HG03139 (cell line): ENCODE results near the gene FILIP1.

ENCODE experiments used
- ATAC-seq: cut with Tn5 transposase; IDR thresholded peaks from one replicate; pipeline ENCODE4 v1.9.1; 2021; ENCODE audit not compliant: unreplicated experiment

The FILIP1 gene

DNA sequence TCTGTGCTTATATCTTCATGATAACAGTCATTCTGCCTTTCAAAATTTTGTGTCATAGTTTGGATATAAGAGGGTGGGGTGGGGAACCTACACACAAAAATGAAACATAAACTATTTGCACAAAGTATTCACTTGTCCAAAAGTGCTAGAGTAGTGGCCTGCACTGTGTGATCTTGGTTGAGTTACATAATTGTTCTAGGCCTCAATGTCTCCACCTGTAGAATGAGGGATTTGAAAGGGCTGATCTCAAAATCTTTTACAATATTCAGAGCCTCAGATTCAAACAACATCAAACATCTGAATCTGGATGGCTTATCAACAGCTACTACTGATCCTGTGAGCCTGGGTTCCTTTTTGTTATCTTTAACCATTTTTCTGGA, 144.7 kb downstream of the FILIP1 start:
- ATAC-seq: no peak

GRCh38 chr6:75347898-75348610, 145.5 kb downstream of the FILIP1 start:
- no peak for ATAC-seq

- ATAC-seq: no peak
Measured at GRCh38 chr6:75345413-75345812, 148.2 kb downstream of the FILIP1 start.

DNA sequence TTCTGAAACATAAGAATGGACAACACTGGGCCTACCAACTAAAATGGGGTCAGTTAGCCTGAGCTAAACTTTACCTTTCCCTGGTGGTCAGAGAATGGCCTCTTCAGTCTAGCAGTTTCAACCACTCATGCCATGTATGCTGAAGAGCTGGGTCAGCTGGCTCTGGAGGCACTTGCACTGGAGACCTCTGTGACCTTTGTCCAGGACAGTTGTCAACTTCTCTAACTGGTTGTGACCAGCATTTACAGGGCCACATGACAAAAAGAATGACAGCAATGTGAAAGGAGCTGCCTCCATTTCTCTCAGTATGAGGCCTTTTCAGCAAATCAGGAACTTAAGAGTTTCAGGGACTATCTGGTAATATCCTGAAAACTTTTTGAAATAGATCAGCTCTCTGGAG, 149.1 kb downstream of the FILIP1 start:
- ATAC-seq: no peak

DNA sequence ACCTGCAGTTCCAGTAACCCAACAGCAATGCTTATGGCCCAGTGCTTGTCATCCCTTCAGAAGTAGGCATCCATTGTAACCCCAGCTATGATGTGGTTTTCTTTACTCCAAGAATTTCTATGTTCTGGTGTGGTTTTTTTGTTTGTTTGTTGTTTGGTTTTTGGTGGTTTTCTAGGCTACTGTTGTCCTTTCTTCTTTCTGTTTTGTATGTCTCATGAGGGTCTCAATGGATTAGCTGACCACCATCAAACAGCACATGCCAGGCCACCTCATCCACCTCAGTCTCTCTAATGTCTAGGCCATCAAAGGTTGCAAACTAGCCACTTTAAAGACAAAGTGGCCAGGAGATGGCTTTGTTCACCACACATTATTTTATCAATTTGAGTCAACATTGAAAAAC, 149.6 kb downstream of the FILIP1 start:
- no peak for ATAC-seq

DNA sequence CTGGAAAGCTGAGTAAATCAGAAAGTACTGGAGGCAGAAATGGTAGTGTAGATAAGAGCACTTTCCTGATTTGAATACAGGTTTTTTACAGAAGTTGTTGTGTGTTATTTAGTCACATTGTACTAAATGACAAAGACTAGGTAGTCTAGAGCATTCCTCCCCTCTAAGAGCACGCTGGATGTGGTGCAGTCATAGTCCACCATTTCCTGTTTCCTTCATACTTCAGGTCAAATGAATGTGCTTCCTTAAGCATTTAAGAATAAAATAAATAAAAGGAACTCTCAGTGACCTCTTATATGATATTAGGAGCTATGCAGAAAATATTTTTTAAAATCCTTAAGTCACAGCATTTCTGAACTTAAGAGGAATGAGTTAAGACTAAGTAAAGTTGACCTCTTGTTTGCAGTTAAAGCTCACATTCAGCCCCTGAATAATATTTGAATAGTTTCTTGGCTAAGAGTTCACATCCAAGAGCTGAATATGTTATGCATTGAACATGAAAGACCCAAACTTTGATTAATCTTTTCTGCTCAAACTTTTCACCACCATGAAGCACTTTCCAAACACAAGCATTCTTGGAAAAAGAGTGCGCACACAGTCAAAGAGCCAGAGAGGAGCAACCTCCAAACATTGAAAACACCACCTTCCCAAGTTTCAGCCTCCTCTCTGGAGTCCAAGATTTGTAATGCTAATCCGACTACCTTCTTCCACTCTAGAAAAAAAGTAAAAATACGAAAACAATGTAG, 155.6 kb downstream of the FILIP1 start:
- ATAC-seq: no peak

- ATAC-seq: no peak
Measured at GRCh38 chr6:75334266-75335040, 159.1 kb downstream of the FILIP1 start.

- no peak for ATAC-seq
Measured at GRCh38 chr6:75333676-75334200, 159.9 kb downstream of the FILIP1 start.

- ATAC-seq: no peak
Measured at GRCh38 chr6:75331151-75331550, 162.4 kb downstream of the FILIP1 start.

GRCh38 chr6:75329703-75330102, 163.9 kb downstream of the FILIP1 start:
- no peak for ATAC-seq

- no peak for ATAC-seq
Measured at GRCh38 chr6:75327807-75328206, 165.8 kb downstream of the FILIP1 start.

DNA sequence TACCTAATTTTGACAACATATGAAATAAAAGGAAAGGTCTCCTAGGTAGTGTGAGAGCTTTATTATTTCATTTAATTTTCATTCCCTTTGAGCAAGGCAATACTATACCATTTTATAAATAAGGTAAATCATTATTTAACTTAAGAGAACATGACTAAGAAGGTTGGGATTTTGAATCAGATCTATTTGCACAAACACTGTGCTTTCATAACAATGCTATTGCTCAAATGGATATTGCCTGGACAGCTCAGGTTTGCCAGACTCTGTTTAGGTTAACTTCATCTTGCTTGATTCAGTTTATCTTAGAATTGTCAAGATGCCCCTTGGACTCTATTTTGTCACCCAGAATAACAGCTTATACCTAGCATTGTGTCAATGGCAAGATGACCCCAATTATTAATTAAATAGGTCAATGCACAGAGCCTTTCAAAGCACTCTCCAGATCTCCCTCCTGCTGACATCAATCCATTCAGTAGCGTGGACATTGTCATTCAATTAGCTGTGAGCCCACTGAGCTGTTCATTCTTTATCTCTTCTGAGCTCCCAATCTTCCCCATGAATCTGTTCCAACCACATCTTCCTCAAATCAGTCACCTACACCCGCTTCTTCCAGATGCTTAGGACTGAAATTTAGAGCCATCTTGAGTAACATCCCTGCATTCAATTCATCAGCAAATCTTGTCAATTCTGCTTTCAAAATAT, 166.9 kb downstream of the FILIP1 start:
- ATAC-seq: no peak

DNA sequence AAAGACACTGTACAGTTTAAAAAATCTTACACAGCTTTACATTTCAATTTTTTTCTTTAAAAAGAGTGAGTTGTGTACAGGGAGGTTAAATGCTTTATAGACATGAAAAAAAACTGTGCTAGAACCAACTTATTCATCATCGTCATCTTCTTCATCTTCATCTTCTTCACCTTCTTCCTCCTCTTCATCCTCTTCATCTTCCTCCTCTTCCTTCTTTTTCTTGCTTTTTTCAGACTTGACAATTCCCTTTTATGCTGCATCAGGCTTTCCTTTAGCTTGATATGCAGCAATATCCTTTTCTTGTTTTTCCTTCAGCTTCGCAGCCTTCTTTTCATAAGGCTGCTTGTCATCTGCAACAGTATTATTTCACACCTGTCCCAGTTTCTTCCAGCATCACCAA, 174.7 kb downstream of the FILIP1 start:
- no peak for ATAC-seq

GRCh38 chr6:75317503-75318206, 175.9 kb downstream of the FILIP1 start:
- ATAC-seq: no peak

GRCh38 chr6:75315978-75316377, 177.6 kb downstream of the FILIP1 start:
- no peak for ATAC-seq

DNA sequence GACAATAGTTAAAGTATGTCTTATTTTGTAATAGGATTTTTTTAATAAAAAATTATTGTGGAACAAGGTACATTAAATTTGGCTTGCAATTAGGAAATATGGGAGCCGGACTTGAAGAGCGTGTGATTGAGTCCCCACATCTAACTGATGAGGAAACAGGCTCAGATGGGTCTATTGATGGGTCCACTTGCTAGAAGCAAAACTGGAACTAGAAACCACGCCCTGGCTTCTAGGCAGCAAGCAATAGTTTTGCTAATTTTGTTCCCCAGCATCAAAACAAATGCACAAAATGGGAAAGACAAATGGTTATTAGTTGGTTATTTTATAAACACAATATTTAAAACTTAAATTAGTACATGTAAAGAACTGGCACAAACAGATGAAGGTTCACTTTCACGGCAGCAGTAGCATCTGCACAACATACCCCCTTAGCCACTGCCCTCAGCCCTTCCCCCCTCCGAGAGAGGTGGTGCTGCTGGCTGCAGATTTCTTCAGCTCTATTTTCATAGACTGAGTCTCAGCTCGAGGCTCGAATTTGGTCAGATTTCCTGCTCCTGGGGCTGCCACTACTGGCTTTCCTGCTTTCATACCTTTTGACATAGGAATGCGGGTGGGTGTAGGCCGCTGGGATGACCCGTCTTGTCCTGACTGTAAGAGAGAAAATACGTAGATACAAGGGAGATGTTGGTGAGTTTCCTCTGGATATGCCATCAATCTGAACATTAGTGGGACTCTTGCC, 185.2 kb downstream of the FILIP1 start:
- no peak for ATAC-seq

GRCh38 chr6:75307364-75308004, 186.1 kb downstream of the FILIP1 start:
- no peak for ATAC-seq

DNA sequence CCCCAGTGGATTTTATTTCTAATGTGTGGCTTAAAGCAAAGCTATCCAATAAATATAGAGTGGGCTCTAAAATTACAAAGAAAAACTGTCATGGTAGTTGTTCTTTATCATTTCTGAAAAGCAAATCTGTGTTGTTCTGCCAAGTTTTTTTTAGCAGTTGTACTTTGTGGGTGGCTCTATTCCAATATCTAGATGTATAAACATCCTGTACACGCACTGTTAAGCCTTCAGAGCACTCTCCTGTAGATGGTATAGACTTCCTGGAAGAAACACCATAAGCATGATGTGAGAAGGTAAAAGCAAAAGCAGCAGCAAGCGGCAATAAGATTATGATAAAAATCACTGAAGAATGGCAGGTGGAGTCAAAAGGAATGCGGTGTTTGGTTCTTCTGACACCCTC, 187.5 kb downstream of the FILIP1 start:
- ATAC-seq: no peak

DNA sequence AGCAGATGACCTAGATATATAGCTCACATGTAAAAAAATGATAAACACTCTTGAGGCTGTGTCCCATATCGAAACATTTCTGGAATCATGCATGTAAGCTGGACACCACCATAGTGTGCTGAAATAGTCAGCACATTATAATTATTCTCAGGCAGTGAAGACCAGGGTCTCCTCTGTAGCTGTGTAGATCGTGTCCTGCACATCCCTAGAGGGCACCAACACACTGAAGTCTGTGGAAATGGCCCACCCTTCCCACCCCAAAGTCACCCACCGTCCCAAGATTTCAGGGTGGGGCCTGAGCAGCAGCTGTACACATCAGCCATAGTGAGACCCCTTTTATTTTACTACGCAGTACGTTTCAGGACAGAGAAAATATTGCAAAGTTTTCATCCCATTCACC, 188.0 kb downstream of the FILIP1 start:
- ATAC-seq: no peak
